CD4-positive, alpha-beta T cell treated with Interleukin-10 for 1 hour (primary cell): ENCODE results near the gene KPNA6.
A peak's percentile ranks its signal among the peaks of the same experiment; 100 is the strongest.

Source experiments
- DNase-seq: peaks from one replicate; pipeline ENCODE4 v3.0.0-alpha.2; 2020

Gene KPNA6

GRCh38 chr1:32221581-32221979 lies 113.7 kb downstream of the KPNA6 start:
- no peak for DNase-seq

GRCh38 chr1:32221980-32222755 lies 114.3 kb downstream of the KPNA6 start, which contains the start of the genes EIF3I and TMEM234:
Gene EIF3I (plus strand): TSS chr1:32222407. CDS start chr1:32222442, 35 bp downstream.
Gene TMEM234 (minus strand): TSS chr1:32222353. CDS start chr1:32222322, 31 bp downstream.
- DNase-seq: peak; percentile 94

GRCh38 chr1:32223683-32224082 lies 115.8 kb downstream of the KPNA6 start:
- no peak for DNase-seq

- DNase-seq: no peak
Measured at GRCh38 chr1:32224285-32224684, 116.4 kb downstream of the KPNA6 start.
